COLO829 (cell line): ENCODE measurements around the gene TEX29.

Experiments
- DNase-seq: peaks from one replicate; pipeline ENCODE4 v3.0.0; 2012; ENCODE audit warnings: low spot score

TEX29 gene

DNA sequence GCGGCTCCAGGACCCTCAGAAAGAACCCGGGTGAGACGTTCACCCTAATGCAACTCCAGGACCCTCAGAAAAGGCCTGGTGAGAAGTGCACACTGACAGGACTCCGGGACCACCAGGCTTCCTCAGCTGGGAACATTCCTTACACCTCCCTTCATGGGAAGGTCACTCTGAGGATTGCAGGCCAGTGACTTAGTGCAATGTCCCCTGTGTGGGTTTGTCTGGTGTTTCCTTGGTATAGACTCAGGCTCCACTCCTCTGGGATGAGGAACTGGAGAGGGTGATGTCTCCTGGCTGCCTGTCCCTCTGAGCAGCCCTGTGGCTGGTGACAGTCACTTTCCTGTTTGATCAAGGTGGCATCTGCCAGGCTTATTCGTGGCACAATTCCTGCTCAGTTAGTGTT, 49.7 kb downstream of the TEX29 start:
- DNase-seq: no peak

GRCh38 chr13:111370570-111371535, 50.4 kb downstream of the TEX29 start:
- no peak for DNase-seq

- no peak for DNase-seq
Measured at GRCh38 chr13:111371720-111372119, 51.3 kb downstream of the TEX29 start.

- no peak for DNase-seq
Measured at GRCh38 chr13:111372651-111373425, 52.4 kb downstream of the TEX29 start.

DNA sequence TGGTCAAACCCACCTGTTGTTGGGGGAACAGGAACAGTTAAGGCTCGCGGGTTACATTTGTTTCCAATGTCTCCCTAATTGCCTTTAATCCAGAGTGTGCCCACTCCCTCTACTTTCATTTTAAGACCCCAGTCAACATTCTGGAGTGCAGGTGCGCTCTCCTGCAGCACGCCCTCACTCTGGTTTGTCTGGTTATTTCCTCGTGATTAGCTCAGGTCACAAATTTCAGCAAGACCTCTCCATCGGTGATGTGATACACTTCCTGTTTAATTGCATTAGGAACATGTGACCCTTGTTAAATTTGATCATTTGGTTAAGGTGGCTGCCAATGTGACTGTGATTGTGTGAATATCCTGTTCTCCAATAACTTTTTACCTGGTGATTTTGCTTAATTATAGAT, 53.0 kb downstream of the TEX29 start:
- DNase-seq: no peak

- DNase-seq: no peak
Measured at GRCh38 chr13:111380431-111380830, 60.0 kb downstream of the TEX29 start.

GRCh38 chr13:111382411-111382810, 62.0 kb downstream of the TEX29 start:
- DNase-seq: no peak

GRCh38 chr13:111382877-111383276, 62.4 kb downstream of the TEX29 start:
- no peak for DNase-seq

DNA sequence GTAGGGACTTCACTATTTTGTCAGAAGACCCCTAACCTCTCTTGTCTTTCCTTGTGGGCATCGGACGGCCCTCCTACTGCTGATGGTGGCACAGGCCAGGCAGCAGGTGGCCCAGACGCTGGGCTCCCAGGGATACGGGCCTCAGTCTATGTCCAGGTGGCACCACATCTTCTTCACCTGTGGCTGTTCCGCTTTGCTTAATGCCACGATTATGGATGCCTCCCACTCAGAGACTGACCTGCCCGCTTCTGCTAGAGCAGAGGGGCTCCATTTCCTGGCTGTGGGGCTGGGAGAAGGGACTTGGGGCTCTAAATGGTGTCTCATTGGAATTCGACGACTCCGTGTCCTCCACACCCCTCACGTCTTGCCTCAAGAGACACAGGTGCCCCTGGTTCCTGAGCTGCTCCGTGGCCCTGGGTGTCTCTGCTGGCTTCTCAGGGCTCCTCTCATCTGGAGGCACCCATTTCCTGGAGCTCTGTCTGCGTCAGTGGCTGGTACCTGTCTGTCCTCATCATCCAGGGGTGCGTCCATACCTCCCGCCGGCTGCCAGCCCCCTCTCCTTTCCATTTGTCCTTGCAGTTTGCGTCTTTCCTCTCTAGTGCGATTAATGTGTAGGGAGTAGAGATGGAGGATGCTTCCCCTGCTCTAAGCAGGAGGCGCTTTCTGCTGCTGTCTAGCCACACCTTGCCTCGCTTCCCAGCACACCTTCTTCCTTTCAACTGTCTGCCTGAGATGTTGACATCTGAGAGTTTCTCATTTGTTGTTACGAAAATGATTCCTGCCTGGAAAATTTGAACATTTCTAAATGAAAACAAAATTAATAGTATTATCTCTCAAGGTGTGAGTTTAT, 63.4 kb downstream of the TEX29 start:
- DNase-seq: no peak

DNA sequence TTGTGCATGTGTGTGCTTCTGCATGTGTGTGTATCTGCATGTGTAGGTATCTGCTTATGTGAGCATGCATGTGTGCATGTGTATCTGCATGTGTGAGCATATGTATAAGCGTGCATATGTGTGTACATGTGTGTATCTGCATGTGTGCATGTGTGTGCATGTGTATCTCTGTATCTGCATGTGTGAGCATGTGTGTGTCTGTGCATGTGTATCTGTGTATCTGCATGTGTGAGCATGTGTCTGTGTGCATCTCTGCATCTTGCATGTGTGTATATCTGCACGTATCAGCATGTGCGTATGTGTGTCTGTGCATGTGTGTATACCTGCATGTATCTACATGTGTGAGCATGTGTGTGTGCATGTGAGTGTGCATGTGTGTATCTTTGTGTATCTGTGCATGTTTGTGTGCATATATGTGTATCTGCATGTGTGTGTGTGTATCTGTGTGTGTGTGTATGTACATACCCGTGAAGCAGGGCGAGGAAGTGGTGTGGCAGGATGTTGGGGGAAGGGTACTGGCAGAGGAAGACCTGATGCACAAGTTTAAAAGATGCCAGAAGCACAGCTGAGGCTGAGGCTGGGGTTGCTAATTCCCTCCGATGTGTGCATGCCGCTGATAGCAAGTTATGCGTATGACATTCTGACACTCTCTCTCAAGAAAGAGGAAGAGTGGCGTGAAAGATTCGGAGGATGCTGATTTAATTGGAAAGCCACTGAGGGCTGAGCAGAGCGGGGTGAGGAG, 64.2 kb downstream of the TEX29 start:
- no peak for DNase-seq

- no peak for DNase-seq
Measured at GRCh38 chr13:111385183-111385857, 64.9 kb downstream of the TEX29 start.

- DNase-seq: no peak
Measured at GRCh38 chr13:111387026-111387871, 66.8 kb downstream of the TEX29 start.

DNA sequence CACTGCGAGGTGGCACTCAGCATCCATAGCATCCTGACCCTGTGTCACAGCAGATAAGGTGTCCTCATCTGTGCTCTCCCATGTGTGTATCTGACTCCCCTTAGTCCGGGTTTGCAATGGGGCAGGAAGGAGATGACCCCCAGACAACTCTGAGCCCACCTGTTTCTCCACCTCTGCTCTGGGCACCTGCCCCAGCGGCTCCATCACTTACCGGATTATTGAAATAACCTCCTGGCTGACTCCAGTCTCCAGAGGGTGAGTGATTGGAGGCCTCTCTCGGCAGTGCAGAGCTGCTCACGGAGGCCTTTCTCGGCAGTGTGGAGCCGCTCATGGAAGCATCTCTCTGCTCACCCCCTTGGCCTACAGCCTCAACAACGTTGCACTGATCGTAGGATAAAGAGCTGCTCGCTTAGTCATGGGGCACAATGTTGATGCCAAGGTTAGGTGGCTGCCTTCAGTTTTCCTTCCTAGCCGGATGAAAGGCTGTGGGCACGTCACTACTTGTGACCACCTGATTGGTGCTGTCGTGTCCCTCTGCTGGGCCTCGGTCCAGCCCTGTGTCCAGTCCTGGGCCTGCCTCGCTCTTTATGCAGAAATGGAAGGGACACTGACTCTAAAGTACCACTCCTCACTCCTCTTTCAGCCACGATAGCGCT, 67.6 kb downstream of the TEX29 start:
- DNase-seq: no peak

- no peak for DNase-seq
Measured at GRCh38 chr13:111388851-111389500, 68.5 kb downstream of the TEX29 start.

GRCh38 chr13:111389621-111390521, 69.4 kb downstream of the TEX29 start:
- no peak for DNase-seq

GRCh38 chr13:111390522-111391270, 70.3 kb downstream of the TEX29 start:
- DNase-seq: no peak

DNA sequence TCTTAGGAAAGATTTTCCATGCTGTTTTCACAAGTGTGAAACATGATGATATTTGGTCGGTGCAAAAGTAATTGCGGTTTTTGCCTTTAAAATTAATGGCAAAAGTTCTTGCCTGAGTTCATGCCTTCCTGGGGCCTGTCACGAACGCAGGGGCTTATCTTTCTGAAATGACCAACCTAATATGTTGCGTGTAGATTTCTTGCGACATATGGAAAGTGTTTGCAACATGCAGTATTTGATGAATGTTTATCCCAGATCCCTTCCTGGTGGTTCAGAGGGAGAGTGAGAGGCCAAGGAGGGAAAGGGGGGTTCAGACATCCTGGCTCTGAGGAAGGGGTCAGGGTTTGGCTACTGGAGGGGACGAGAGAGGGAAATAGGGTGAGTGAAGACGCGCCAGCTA, 72.0 kb downstream of the TEX29 start:
- no peak for DNase-seq
